A549 (cell line): ENCODE measurements around the gene TRAF3. TPM values are rescaled to one million over a fixed set of nuclear protein-coding genes. Genes with fewer than 3 reads are reported as not detected.
A peak's percentile ranks its signal among the peaks of the same experiment; 100 is the strongest.

Source experiments
- ATAC-seq, 2 experiments: fragments of 200-7000 bp in 1 of 2; fragments of >200 bp in 1 of 2; cut with Nextera tagmentation in 1 of 2; cut with Tn5 transposase in 1 of 2; 3 replicates each; pipeline versions ENCODE4 v1.8.0 to v1.9.1; 2018 to 2020; ENCODE audit warnings: mild to moderate bottlenecking in 1 of 2, moderate library complexity in 1 of 2
- CTCF ChIA-PET: fragments of 300-600 bp; sonication (Branson Sonifier 250); formaldehyde crosslinking; extraction: SDS; loops from one replicate; lab custom pipeline; 2021; ENCODE audit warnings: antibody characterized with exemption, inconsistent platforms; lab: Yijun Ruan, JAX
- POLR2A ChIA-PET: fragments of 350-600 bp; formaldehyde crosslinking; extraction: SDS; loops from one replicate; lab custom pipeline; 2021; ENCODE audit warnings: antibody characterized with exemption, inconsistent platforms; lab: Yijun Ruan, JAX
- DNase-seq, 2 experiments: peaks; one replicate each; pipeline versions ENCODE4 v3.0.0 to v3.0.0-alpha.2; 2011 to 2016; ENCODE audit warnings: low read depth in 1 of 2, low spot score in 1 of 2
- FAIRE-seq: peaks from 2 replicates; lab custom pipeline; 2011; peaks lifted over from hg19 to GRCh38; lab: Jason Lieb, UNC
- H3K27ac ChIP-seq, 2 experiments: fragments of >200 bp; sonication (Bioruptor Twin); formaldehyde crosslinking; 3 replicates each; pipeline ENCODE4 v1.5.1; 2016 to 2017
- H3K4me1 ChIP-seq: fragments of >200 bp; sonication (Bioruptor Twin); formaldehyde crosslinking; 3 replicates; pipeline ENCODE4 v1.6.1; 2016
- H3K4me2 ChIP-seq: fragments of >200 bp; sonication (Bioruptor Twin); formaldehyde crosslinking; 3 replicates; pipeline ENCODE4 v1.6.1; 2016
- H3K4me3 ChIP-seq: fragments of >200 bp; sonication (Bioruptor Twin); formaldehyde crosslinking; 3 replicates; pipeline ENCODE4 v1.5.1; 2016
- H3K9me3 ChIP-seq: fragments of >200 bp; sonication (Bioruptor Twin); formaldehyde crosslinking; 3 replicates; pipeline ENCODE4 v1.6.1; 2016
- CEBPB ChIP-seq, 2 experiments: fragments of >200 bp in 1 of 2; sonication (Bioruptor Twin) in 1 of 2; formaldehyde crosslinking in 1 of 2; IDR thresholded peaks; 2 replicates each; pipeline ENCODE4 v1.6.1; 2012 to 2016
- CHD4 ChIP-seq: fragments of 200-600 bp; sonication (generic); IDR thresholded peaks from 2 replicates; pipeline ENCODE4 v1.6.1; 2016; ENCODE audit warnings: antibody characterized with exemption, mild to moderate bottlenecking, borderline replicate concordance
- FOXS1 ChIP-seq: fragments of 250-450 bp; sonication (Bioruptor Pico); IDR thresholded peaks from 2 replicates; pipeline ENCODE4 v1.5.0; 2020; ENCODE audit warnings: mild to moderate bottlenecking, moderate library complexity
- HOXB5 ChIP-seq: fragments of 250-450 bp; sonication (Bioruptor Pico); IDR thresholded peaks from 2 replicates; pipeline ENCODE4 v1.5.0; 2020; ENCODE audit warnings: mild to moderate bottlenecking, moderate library complexity
- KDM1A ChIP-seq: fragments of 200-600 bp; sonication (generic); IDR thresholded peaks from 2 replicates; pipeline ENCODE4 v1.6.1; 2016; ENCODE audit warnings: low read depth, mild to moderate bottlenecking
- MAZ ChIP-seq: fragments of 150-350 bp; IDR thresholded peaks from 2 replicates; pipeline ENCODE4 v1.6.1; 2014; ENCODE audit warnings: antibody characterized with exemption, low read depth, low read length, borderline replicate concordance
- NFE2L2 ChIP-seq: fragments of 150-350 bp; conservative IDR thresholded peaks from 2 replicates; pipeline ENCODE4 v1.6.1; 2014; ENCODE audit warnings: low read length
- PHF8 ChIP-seq: fragments of 200-600 bp; sonication (generic); IDR thresholded peaks from 2 replicates; pipeline ENCODE4 v1.6.1; 2016; ENCODE audit warnings: low read depth, mild to moderate bottlenecking, antibody characterized with exemption, moderate library complexity, borderline replicate concordance
- POLR2AphosphoS2 ChIP-seq: conservative IDR thresholded peaks from 2 replicates; pipeline ENCODE4 v1.6.1; 2012; ENCODE audit warnings: low read length, improper control_type of control experiment, inconsistent platforms
- RFX5 ChIP-seq: fragments of 450-650 bp; IDR thresholded peaks from 2 replicates; pipeline ENCODE4 v1.7.1; 2014; ENCODE audit warnings: antibody characterized with exemption, mild to moderate bottlenecking, moderate library complexity
- SMC3 ChIP-seq: fragments of >200 bp; sonication (Bioruptor Twin); formaldehyde crosslinking; IDR thresholded peaks from 3 replicates; pipeline ENCODE4 v1.6.1; 2018; ENCODE audit warnings: inconsistent platforms
- TFCP2L1 ChIP-seq: fragments of 250-450 bp; sonication (Bioruptor Pico); IDR thresholded peaks from 2 replicates; pipeline ENCODE4 v1.5.0; 2021; ENCODE audit warnings: mild to moderate bottlenecking
- WGBS: methylation state at CpG from one replicate; pipeline ENCODE4 v1.1.6; 2017; ENCODE audit errors: missing lambda C conversion rate; 5-methylcytosine and 5-hydroxymethylcytosine counted together
- polyA plus RNA-seq, 4 experiments: library from polyadenylated mRNA; depleted of rRNA in 3 of 4; stranded (reverse); fragments of >200 nt; fragmentation: RNase III in 1 of 4; extraction: RNeasy Plus Mini Kit Qiagen cat#74134 plus additional on column Dnase treatment in 1 of 4; gene quantifications; 2 replicates in 3 of 4; 3 replicates in 1 of 4; pipeline ENCODE4 v1.2.3, GENCODE V29; 2011 to 2017
- TF ChIP-seq, protein P1 (sequence below): fragments of >200 bp; sonication (Bioruptor Twin); formaldehyde crosslinking; IDR thresholded peaks from 3 replicates; pipeline ENCODE4 v1.6.1; 2016
- TF ChIP-seq, protein P2 (sequence below): fragments of 450-650 bp; IDR thresholded peaks from 2 replicates; pipeline ENCODE4 v1.6.1; 2014; ENCODE audit warnings: antibody characterized with exemption
- TF ChIP-seq, protein P3 (sequence below): IDR thresholded peaks from 2 replicates; pipeline ENCODE4 v1.6.1; 2012
- TF ChIP-seq, protein P4 (sequence below): IDR thresholded peaks from 2 replicates; pipeline ENCODE4 v1.6.1; 2012; ENCODE audit warnings: low read depth, borderline replicate concordance
- TF ChIP-seq, protein P5 (sequence below): fragments of 150-350 bp; IDR thresholded peaks from 2 replicates; pipeline ENCODE4 v1.6.1; 2014; ENCODE audit warnings: low read depth, mild to moderate bottlenecking, low read length
- TF ChIP-seq, protein P6 (sequence below): fragments of >200 bp; sonication (Bioruptor Twin); formaldehyde crosslinking; IDR thresholded peaks from 3 replicates; pipeline ENCODE4 v1.5.1; 2016
- TF ChIP-seq, protein P7 (sequence below): fragments of >200 bp; sonication (Bioruptor Twin); formaldehyde crosslinking; IDR thresholded peaks from 2 replicates; pipeline ENCODE4 v1.6.1; 2016

The TRAF3 gene
- polyA plus RNA-seq, 2 of the 4 experiments (the other 2 are of a cell fraction): 20.2 to 25.5 TPM

DNA sequence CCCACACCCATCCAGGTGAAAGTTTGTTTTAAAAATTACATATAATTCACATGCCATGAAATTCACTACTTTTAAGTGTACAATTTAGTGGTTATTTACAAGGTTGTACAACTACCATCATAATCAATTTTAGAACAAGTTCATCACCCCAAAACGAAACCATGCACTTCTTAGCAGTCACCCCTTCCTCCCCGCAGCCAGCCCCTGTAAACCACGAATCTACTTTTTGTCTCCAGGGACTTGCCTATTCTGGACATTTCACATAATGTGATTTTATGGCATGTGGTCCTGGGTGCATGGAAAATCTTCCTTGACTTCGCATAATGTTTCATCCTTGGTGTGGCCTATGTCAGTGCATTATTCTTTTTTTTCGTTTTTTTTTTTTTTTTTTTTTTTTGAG is 19.2 kb upstream of the TRAF3 start:
- Histone ChIP-seq H3K27ac (no peak overlapping the region), H3K4me3 (no peak overlapping the region), H3K4me1 (no peaks in the 10 kb centered on the region)
- TF ChIP-seq KDM1A (no peak), RFX5 (no peak), TFCP2L1 (no peak), FOXS1 (CRISPR knock-in tag) (no peak), CHD4 (no peak), MAZ (no peak), CEBPB (IDR thresholded peaks at IDR 0.05) (no peak)
- TF ChIP-seq, protein P1, sequence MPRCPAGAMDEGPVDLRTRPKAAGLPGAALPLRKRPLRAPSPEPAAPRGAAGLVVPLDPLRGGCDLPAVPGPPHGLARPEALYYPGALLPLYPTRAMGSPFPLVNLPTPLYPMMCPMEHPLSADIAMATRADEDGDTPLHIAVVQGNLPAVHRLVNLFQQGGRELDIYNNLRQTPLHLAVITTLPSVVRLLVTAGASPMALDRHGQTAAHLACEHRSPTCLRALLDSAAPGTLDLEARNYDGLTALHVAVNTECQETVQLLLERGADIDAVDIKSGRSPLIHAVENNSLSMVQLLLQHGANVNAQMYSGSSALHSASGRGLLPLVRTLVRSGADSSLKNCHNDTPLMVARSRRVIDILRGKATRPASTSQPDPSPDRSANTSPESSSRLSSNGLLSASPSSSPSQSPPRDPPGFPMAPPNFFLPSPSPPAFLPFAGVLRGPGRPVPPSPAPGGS: no peak
- TF ChIP-seq, protein P2, sequence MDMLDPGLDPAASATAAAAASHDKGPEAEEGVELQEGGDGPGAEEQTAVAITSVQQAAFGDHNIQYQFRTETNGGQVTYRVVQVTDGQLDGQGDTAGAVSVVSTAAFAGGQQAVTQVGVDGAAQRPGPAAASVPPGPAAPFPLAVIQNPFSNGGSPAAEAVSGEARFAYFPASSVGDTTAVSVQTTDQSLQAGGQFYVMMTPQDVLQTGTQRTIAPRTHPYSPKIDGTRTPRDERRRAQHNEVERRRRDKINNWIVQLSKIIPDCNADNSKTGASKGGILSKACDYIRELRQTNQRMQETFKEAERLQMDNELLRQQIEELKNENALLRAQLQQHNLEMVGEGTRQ: no peak
- TF ChIP-seq, protein P3, sequence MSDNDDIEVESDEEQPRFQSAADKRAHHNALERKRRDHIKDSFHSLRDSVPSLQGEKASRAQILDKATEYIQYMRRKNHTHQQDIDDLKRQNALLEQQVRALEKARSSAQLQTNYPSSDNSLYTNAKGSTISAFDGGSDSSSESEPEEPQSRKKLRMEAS: no peak
- TF ChIP-seq, protein P4, sequence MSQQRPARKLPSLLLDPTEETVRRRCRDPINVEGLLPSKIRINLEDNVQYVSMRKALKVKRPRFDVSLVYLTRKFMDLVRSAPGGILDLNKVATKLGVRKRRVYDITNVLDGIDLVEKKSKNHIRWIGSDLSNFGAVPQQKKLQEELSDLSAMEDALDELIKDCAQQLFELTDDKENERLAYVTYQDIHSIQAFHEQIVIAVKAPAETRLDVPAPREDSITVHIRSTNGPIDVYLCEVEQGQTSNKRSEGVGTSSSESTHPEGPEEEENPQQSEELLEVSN: no peak
- TF ChIP-seq, protein P5, sequence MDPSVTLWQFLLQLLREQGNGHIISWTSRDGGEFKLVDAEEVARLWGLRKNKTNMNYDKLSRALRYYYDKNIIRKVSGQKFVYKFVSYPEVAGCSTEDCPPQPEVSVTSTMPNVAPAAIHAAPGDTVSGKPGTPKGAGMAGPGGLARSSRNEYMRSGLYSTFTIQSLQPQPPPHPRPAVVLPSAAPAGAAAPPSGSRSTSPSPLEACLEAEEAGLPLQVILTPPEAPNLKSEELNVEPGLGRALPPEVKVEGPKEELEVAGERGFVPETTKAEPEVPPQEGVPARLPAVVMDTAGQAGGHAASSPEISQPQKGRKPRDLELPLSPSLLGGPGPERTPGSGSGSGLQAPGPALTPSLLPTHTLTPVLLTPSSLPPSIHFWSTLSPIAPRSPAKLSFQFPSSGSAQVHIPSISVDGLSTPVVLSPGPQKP: no peak
- TF ChIP-seq, all 56 proteins: peak for 0
- 75% methylated on average over 5 of the region's 5 CpGs for WGBS
- H3K9me3 ChIP-seq: no peaks in the 10 kb centered on the region
- FAIRE-seq: no peak
- no peak overlapping the region for H3K4me2 ChIP-seq
- ChIA-PET POLR2A (no interaction called here), CTCF (no interaction called here)
- no peak for DNase-seq
- ATAC-seq: no peak

DNA sequence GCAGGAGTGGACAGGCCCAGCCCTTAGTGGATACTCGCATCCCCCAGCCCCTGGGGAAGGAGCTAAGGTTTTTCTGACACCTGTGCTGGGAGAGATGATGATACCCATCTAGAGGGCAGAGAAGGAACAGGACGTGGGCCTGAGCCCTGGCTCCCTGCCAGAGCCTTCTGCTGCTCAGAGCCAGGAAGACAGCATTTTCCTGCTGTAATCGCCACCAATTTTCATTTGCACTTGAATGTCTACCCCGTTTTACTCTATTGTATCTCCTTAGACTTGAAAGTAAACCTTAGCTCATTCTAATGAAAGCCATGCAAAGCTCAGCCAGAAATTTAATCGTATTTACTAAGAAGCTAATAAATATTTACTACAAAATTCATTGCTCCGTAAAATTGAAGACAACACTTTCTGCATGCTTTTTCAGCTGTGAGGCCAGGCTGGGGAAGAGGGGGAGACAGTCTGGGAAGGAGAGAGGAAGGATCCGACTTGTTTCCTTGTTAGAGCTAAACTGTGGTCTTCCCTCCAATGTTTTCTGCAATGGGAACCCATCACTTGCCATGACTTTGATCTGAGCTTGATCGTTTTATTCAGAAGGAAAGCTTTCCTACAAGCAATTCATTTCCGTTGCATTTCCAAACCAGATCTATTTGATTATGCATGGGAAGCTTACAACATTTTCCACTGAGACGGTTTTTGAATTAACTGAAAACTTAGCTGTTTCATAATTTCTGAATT is 17.6 kb upstream of the TRAF3 start:
- POLR2A ChIA-PET: no interaction called here
- ATAC-seq (peak; percentile 14 to 30; a peak in 2 of 6 replicates), FAIRE-seq (no peak), DNase-seq (no peak)
- H3K4me1 ChIP-seq: no peaks in the 10 kb centered on the region
- no peak overlapping the region for H3K27ac ChIP-seq
- 73% methylated on average over 10 of the region's 10 CpGs for WGBS
- no peak for TF ChIP-seq CEBPB (IDR thresholded peaks at IDR 0.05)
- TF ChIP-seq, protein P6, sequence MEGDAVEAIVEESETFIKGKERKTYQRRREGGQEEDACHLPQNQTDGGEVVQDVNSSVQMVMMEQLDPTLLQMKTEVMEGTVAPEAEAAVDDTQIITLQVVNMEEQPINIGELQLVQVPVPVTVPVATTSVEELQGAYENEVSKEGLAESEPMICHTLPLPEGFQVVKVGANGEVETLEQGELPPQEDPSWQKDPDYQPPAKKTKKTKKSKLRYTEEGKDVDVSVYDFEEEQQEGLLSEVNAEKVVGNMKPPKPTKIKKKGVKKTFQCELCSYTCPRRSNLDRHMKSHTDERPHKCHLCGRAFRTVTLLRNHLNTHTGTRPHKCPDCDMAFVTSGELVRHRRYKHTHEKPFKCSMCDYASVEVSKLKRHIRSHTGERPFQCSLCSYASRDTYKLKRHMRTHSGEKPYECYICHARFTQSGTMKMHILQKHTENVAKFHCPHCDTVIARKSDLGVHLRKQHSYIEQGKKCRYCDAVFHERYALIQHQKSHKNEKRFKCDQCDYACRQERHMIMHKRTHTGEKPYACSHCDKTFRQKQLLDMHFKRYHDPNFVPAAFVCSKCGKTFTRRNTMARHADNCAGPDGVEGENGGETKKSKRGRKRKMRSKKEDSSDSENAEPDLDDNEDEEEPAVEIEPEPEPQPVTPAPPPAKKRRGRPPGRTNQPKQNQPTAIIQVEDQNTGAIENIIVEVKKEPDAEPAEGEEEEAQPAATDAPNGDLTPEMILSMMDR: no peak
- TF ChIP-seq CHD4: no peak
- TF ChIP-seq KDM1A: no peak
- TF ChIP-seq, protein P7, sequence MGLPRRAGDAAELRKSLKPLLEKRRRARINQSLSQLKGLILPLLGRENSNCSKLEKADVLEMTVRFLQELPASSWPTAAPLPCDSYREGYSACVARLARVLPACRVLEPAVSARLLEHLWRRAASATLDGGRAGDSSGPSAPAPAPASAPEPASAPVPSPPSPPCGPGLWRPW: no peak
- TF ChIP-seq FOXS1 (CRISPR knock-in tag): no peak
- no peak for TF ChIP-seq HOXB5
- TF ChIP-seq SMC3: no peak
- TF ChIP-seq PHF8: no peak
- TF ChIP-seq POLR2AphosphoS2: no peak
- no peak for TF ChIP-seq NFE2L2
- no peak for TF ChIP-seq MAZ
- CTCF ChIA-PET: interaction anchor here (0.5 to 1.7 kb wide), 4 partner anchors 13 to 180 kb away, joined by 5 to 6 read pairs (median 5); no protein-coding TSS in a partner anchor
- H3K4me3 ChIP-seq: no peak overlapping the region
- no peak overlapping the region for H3K4me2 ChIP-seq
- H3K9me3 ChIP-seq: no peaks in the 10 kb centered on the region
